Measurements from ENCODE around the gene PGAP2. TPM values are rescaled to one million over a fixed set of nuclear protein-coding genes. Genes with fewer than 3 reads are reported as not detected.
"Not testable (repeated sequence)": the region's sequence is repeated elsewhere in the genome, so short reads cannot be mapped to it uniquely, and the experiment has no call there.

PGAP2 gene
- total RNA-seq, 4 donors from 2014 or later = 9.1 to 67.2 (median 53.7) TPM

- TF ChIP-seq CTCF (IDR thresholded peaks at IDR 0.05) (no peak), POLR2A (IDR thresholded peaks at IDR 0.05) (no peak)
- Histone ChIP-seq H3K27me3 (no peaks in the 10 kb centered on the region), H3K4me3 (no peak overlapping the region), H3K36me3 (no peaks in the 10 kb centered on the region), H3K4me1 (peaks cover 0 to 14% (median 2%) of the 10 kb centered on the region in 4 donors), H3K9me3 (no peaks in the 10 kb centered on the region), H3K27ac (no peak overlapping the region)
- no peak for DNase-seq
Observed at GRCh38 chr11:3809624-3809928, 1.2 kb downstream of the PGAP2 start.

GRCh38 chr11:3810446-3810845 is 2.1 kb downstream of the PGAP2 start:
- H3K36me3 ChIP-seq = no peaks in the 10 kb centered on the region
- no peaks in the 10 kb centered on the region for H3K27me3 ChIP-seq
- TF ChIP-seq POLR2A (IDR thresholded peaks at IDR 0.05) = no peak
- TF ChIP-seq CTCF (IDR thresholded peaks at IDR 0.05) = no peak
- no peak overlapping the region for H3K4me3 ChIP-seq
- H3K27ac ChIP-seq = no peak overlapping the region
- H3K4me1 ChIP-seq = peaks cover 0 to 14% (median 2%) of the 10 kb centered on the region in 4 donors
- no peaks in the 10 kb centered on the region for H3K9me3 ChIP-seq
- DNase-seq = no peak

GRCh38 chr11:3810951-3811350 is 2.6 kb downstream of the PGAP2 start:
- H3K27me3 ChIP-seq = no peaks in the 10 kb centered on the region

GRCh38 chr11:3814832-3815231 is 6.5 kb downstream of the PGAP2 start:
- not testable (repeated sequence) for H3K36me3 ChIP-seq, DNase-seq, H3K27ac ChIP-seq, H3K9me3 ChIP-seq, H3K4me3 ChIP-seq, H3K27me3 ChIP-seq, H3K4me1 ChIP-seq

More at GRCh38 chr11:3810951-3811350, 2.6 kb downstream of the PGAP2 start:
- Histone ChIP-seq H3K9me3 (no peaks in the 10 kb centered on the region), H3K4me1 (peaks cover 0 to 14% (median 2%) of the 10 kb centered on the region in 4 donors), H3K36me3 (no peaks in the 10 kb centered on the region), H3K4me3 (no peak overlapping the region), H3K27ac (no peak overlapping the region)
- no peak for DNase-seq
- TF ChIP-seq POLR2A (IDR thresholded peaks at IDR 0.05) (no peak), CTCF (IDR thresholded peaks at IDR 0.05) (no peak)

- H3K27ac ChIP-seq = no peak overlapping the region
- no peak for DNase-seq
- H3K9me3 ChIP-seq = no peaks in the 10 kb centered on the region
- TF ChIP-seq POLR2A (IDR thresholded peaks at IDR 0.05) (no peak), CTCF (IDR thresholded peaks at IDR 0.05) (no peak)
- no peak overlapping the region for H3K4me3 ChIP-seq
- no peaks in the 10 kb centered on the region for H3K36me3 ChIP-seq
- no peaks in the 10 kb centered on the region for H3K4me1 ChIP-seq
- H3K27me3 ChIP-seq = no peaks in the 10 kb centered on the region
Observed at GRCh38 chr11:3815845-3816244, 7.5 kb downstream of the PGAP2 start.

- H3K9me3 ChIP-seq = no peaks in the 10 kb centered on the region
- H3K4me3 ChIP-seq = no peak overlapping the region
- H3K27me3 ChIP-seq = no peaks in the 10 kb centered on the region
- H3K27ac ChIP-seq = no peak overlapping the region
- H3K4me1 ChIP-seq = no peaks in the 10 kb centered on the region
- no peaks in the 10 kb centered on the region for H3K36me3 ChIP-seq
- no peak for DNase-seq
- TF ChIP-seq CTCF (IDR thresholded peaks at IDR 0.05) = no peak
- no peak for TF ChIP-seq POLR2A (IDR thresholded peaks at IDR 0.05)
Observed at GRCh38 chr11:3816673-3817072, 8.3 kb downstream of the PGAP2 start.
